Inferior parietal cortex (tissue), 1 donor: ENCODE data around the gene ANKRD28.

Experiments
- DNase-seq: peaks from one replicate; pipeline ENCODE4 v3.0.0-alpha.2; 2016; ENCODE audit errors: extremely low spot score

ANKRD28 gene

GRCh38 chr3:15665510-15666150 is 132.1 kb downstream of the ANKRD28 start:
- DNase-seq: no peak

GRCh38 chr3:15664144-15664543 is 133.6 kb downstream of the ANKRD28 start:
- no peak for DNase-seq

GRCh38 chr3:15660055-15660935 is 137.5 kb downstream of the ANKRD28 start:
- no peak for DNase-seq

- no peak for DNase-seq
Measured at GRCh38 chr3:15659254-15659975, 138.4 kb downstream of the ANKRD28 start.

- no peak for DNase-seq
Measured at GRCh38 chr3:15657016-15657415, 140.8 kb downstream of the ANKRD28 start.

- DNase-seq: no peak
Measured at GRCh38 chr3:15656342-15656741, 141.4 kb downstream of the ANKRD28 start.

GRCh38 chr3:15654891-15655290 is 142.9 kb downstream of the ANKRD28 start:
- DNase-seq: peak; percentile 78

- DNase-seq: no peak
Measured at GRCh38 chr3:15654127-15654526, 143.7 kb downstream of the ANKRD28 start.

GRCh38 chr3:15653321-15653720 is 144.5 kb downstream of the ANKRD28 start:
- DNase-seq: no peak

- DNase-seq: no peak
Measured at GRCh38 chr3:15651396-15651795, 146.4 kb downstream of the ANKRD28 start.

GRCh38 chr3:15649858-15650257 is 147.9 kb downstream of the ANKRD28 start:
- DNase-seq: no peak

GRCh38 chr3:15649341-15649740 is 148.4 kb downstream of the ANKRD28 start:
- no peak for DNase-seq

- peak; percentile 55 for DNase-seq
Measured at GRCh38 chr3:15647611-15648167, 150.1 kb downstream of the ANKRD28 start.

GRCh38 chr3:15646851-15647511 is 150.8 kb downstream of the ANKRD28 start:
- peak; percentile 30 for DNase-seq

- no peak for DNase-seq
Measured at GRCh38 chr3:15645740-15646501, 151.9 kb downstream of the ANKRD28 start.

- DNase-seq: no peak
Measured at GRCh38 chr3:15645246-15645645, 152.5 kb downstream of the ANKRD28 start.

GRCh38 chr3:15638891-15639262 is 158.9 kb downstream of the ANKRD28 start:
- no peak for DNase-seq

GRCh38 chr3:15638193-15638890 is 159.4 kb downstream of the ANKRD28 start:
- no peak for DNase-seq

- no peak for DNase-seq
Measured at GRCh38 chr3:15637131-15637951, 160.4 kb downstream of the ANKRD28 start.
